Measurements from ENCODE around the gene ASPRV1. TPM values are rescaled to one million over a fixed set of nuclear protein-coding genes. Genes with fewer than 3 reads are reported as not detected.

ASPRV1 gene
- total and polyA plus RNA-seq, 4 donors, result 0.19 to 0.75 (median 0.23) TPM

DNA sequence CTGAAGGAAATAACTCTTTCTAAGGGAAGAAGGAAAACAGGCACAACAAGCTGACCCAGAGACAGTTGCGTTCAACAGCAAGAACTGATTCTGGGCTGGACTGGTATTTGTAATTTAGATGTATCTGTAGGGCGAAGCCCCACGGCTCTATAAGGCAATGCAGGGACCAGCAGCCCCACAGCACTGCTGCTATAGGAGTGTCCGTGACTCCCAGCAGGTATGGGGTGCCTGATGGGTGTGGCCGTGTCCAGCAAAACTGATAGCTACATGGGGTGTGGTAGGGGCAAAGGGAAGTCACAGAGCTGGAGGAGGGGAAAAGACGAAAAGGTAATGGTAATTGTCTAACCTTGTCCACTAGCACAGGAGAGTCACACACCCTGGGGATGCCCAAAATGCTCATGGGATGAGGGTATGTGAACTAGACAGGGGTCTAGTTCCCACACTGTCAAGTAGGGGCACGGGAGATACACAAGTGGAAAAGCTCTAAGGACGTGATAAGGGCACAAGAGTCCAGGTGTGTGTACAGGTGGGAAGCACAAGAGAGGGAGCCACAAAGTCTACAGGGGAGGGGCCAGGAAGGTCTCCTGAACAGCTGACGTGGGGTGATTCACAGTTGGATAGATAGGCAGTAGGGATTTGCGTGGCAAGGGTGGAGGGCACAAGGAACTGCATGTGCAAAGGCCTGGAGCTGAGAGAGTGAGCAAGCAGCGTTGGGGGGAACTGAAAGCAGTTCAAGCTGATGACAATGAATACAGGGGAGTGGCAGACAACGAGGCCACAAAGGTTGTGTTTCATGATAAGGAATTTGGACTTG is 48.5 kb upstream of the ASPRV1 start:
- Histone ChIP-seq H3K9me3 (ENCODE audit: control insufficient read depth in 4 of 4, low read length in 3 of 4) (no peaks in the 10 kb centered on the region), H3K27ac (ENCODE audit: low read depth in 1 of 2, low read length in 2 of 2) (no peak overlapping the region), H3K4me1 (ENCODE audit: control insufficient read depth in 4 of 4, insufficient read depth in 4 of 4, low read length in 3 of 4) (peaks cover 0 to 2% (median 0%) of the 10 kb centered on the region in 4 donors), H3K9ac (ENCODE audit: low read depth in 1 of 2, low read length in 2 of 2) (no peak overlapping the region), H3K4me3 (ENCODE audit: low read depth in 1 of 3, low read length in 3 of 3) (no peak overlapping the region), H3K27me3 (ENCODE audit: control insufficient read depth in 4 of 4, insufficient read depth in 4 of 4, low read length in 3 of 4) (no peaks in the 10 kb centered on the region), H3K36me3 (ENCODE audit: control insufficient read depth in 4 of 4, insufficient read depth in 3 of 4, low read depth in 1 of 4, low read length in 3 of 4) (no peaks in the 10 kb centered on the region)
- TF ChIP-seq SP1 (IDR thresholded peaks at IDR 0.05) (no peak), GABPA (IDR thresholded peaks at IDR 0.05 in 1 of 2, conservative IDR thresholded peaks at IDR 0.05 in 1 of 2) (no peak), HNF4G (IDR thresholded peaks at IDR 0.05) (no peak), NR2F2 (IDR thresholded peaks at IDR 0.05) (no peak), RAD21 (IDR thresholded peaks at IDR 0.05) (peak in 1 of 2 donors; percentile 12)
- TF ChIP-seq, protein P1, sequence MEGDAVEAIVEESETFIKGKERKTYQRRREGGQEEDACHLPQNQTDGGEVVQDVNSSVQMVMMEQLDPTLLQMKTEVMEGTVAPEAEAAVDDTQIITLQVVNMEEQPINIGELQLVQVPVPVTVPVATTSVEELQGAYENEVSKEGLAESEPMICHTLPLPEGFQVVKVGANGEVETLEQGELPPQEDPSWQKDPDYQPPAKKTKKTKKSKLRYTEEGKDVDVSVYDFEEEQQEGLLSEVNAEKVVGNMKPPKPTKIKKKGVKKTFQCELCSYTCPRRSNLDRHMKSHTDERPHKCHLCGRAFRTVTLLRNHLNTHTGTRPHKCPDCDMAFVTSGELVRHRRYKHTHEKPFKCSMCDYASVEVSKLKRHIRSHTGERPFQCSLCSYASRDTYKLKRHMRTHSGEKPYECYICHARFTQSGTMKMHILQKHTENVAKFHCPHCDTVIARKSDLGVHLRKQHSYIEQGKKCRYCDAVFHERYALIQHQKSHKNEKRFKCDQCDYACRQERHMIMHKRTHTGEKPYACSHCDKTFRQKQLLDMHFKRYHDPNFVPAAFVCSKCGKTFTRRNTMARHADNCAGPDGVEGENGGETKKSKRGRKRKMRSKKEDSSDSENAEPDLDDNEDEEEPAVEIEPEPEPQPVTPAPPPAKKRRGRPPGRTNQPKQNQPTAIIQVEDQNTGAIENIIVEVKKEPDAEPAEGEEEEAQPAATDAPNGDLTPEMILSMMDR (IDR thresholded peaks at IDR 0.05; ENCODE audit: low read depth, low read length, missing input control), result no peak
- TF ChIP-seq, protein P2, sequence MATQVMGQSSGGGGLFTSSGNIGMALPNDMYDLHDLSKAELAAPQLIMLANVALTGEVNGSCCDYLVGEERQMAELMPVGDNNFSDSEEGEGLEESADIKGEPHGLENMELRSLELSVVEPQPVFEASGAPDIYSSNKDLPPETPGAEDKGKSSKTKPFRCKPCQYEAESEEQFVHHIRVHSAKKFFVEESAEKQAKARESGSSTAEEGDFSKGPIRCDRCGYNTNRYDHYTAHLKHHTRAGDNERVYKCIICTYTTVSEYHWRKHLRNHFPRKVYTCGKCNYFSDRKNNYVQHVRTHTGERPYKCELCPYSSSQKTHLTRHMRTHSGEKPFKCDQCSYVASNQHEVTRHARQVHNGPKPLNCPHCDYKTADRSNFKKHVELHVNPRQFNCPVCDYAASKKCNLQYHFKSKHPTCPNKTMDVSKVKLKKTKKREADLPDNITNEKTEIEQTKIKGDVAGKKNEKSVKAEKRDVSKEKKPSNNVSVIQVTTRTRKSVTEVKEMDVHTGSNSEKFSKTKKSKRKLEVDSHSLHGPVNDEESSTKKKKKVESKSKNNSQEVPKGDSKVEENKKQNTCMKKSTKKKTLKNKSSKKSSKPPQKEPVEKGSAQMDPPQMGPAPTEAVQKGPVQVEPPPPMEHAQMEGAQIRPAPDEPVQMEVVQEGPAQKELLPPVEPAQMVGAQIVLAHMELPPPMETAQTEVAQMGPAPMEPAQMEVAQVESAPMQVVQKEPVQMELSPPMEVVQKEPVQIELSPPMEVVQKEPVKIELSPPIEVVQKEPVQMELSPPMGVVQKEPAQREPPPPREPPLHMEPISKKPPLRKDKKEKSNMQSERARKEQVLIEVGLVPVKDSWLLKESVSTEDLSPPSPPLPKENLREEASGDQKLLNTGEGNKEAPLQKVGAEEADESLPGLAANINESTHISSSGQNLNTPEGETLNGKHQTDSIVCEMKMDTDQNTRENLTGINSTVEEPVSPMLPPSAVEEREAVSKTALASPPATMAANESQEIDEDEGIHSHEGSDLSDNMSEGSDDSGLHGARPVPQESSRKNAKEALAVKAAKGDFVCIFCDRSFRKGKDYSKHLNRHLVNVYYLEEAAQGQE (IDR thresholded peaks at IDR 0.05), result no peak
- no peak for DNase-seq (ENCODE audit: low spot score)
- WGBS, result 82% methylated on average over 12 of the region's 12 CpGs

DNA sequence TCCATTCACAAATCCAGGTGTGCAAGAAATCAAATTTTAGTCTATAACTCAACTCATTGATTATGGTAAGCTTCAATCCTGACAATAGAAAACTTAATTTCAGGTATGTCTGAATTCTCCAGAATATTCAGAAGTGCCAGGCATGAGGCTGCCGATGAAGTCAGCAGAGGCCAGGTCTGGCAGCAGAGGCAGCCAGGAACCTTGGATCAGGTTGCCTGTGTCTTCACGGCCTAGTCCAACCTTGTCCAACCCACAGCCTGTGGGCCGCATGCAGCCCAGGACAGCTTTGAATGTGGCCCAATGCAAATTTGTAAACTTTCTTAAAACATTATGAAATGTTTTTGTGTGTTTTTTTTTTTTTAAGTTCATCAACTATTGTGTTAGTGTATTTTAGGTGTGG is 46.9 kb upstream of the ASPRV1 start:
- 97% methylated on average over 3 of the region's 3 CpGs for WGBS
- no peaks in the 10 kb centered on the region for H3K27me3 ChIP-seq (ENCODE audit: control insufficient read depth in 4 of 4, insufficient read depth in 4 of 4, low read length in 3 of 4)
- no peak overlapping the region for H3K9ac ChIP-seq (ENCODE audit: low read depth in 1 of 2, low read length in 2 of 2)
- H3K27ac ChIP-seq (ENCODE audit: low read depth in 1 of 2, low read length in 2 of 2), result no peak overlapping the region
- DNase-seq (ENCODE audit: low spot score), result no peak
- no peak overlapping the region for H3K4me3 ChIP-seq (ENCODE audit: low read depth in 1 of 3, low read length in 3 of 3)
- H3K4me1 ChIP-seq (ENCODE audit: control insufficient read depth in 4 of 4, insufficient read depth in 4 of 4, low read length in 3 of 4), result peaks cover 0 to 2% (median 0%) of the 10 kb centered on the region in 4 donors
- H3K36me3 ChIP-seq (ENCODE audit: control insufficient read depth in 4 of 4, insufficient read depth in 3 of 4, low read depth in 1 of 4, low read length in 3 of 4), result no peaks in the 10 kb centered on the region
- H3K9me3 ChIP-seq (ENCODE audit: control insufficient read depth in 4 of 4, low read length in 3 of 4), result no peaks in the 10 kb centered on the region
- no peak for TF ChIP-seq TAF1 (conservative IDR thresholded peaks at IDR 0.05)
- TF ChIP-seq YY1 (IDR thresholded peaks at IDR 0.05), result no peak
- TF ChIP-seq HNF4G (IDR thresholded peaks at IDR 0.05), result no peak
- no peak for TF ChIP-seq ATF3 (IDR thresholded peaks at IDR 0.05)
- TF ChIP-seq JUND (IDR thresholded peaks at IDR 0.05), result no peak
- TF ChIP-seq, protein P3, sequence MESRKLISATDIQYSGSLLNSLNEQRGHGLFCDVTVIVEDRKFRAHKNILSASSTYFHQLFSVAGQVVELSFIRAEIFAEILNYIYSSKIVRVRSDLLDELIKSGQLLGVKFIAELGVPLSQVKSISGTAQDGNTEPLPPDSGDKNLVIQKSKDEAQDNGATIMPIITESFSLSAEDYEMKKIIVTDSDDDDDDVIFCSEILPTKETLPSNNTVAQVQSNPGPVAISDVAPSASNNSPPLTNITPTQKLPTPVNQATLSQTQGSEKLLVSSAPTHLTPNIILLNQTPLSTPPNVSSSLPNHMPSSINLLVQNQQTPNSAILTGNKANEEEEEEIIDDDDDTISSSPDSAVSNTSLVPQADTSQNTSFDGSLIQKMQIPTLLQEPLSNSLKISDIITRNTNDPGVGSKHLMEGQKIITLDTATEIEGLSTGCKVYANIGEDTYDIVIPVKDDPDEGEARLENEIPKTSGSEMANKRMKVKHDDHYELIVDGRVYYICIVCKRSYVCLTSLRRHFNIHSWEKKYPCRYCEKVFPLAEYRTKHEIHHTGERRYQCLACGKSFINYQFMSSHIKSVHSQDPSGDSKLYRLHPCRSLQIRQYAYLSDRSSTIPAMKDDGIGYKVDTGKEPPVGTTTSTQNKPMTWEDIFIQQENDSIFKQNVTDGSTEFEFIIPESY (IDR thresholded peaks at IDR 0.05), result no peak
- no peak for TF ChIP-seq RXRA (IDR thresholded peaks at IDR 0.05)
- TF ChIP-seq, protein P4, sequence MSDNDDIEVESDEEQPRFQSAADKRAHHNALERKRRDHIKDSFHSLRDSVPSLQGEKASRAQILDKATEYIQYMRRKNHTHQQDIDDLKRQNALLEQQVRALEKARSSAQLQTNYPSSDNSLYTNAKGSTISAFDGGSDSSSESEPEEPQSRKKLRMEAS (IDR thresholded peaks at IDR 0.05), result no peak
- no peak for TF ChIP-seq GABPA (IDR thresholded peaks at IDR 0.05 in 1 of 2, conservative IDR thresholded peaks at IDR 0.05 in 1 of 2)
- no peak for TF ChIP-seq EGR1 (IDR thresholded peaks at IDR 0.05; ENCODE audit: low read depth in 2 of 2)

All from liver (tissue), 9 donors.